ENCODE measurements around the gene PIK3CD.
A peak's percentile ranks its signal among the peaks of the same experiment; 100 is the strongest.

The PIK3CD gene

DNA sequence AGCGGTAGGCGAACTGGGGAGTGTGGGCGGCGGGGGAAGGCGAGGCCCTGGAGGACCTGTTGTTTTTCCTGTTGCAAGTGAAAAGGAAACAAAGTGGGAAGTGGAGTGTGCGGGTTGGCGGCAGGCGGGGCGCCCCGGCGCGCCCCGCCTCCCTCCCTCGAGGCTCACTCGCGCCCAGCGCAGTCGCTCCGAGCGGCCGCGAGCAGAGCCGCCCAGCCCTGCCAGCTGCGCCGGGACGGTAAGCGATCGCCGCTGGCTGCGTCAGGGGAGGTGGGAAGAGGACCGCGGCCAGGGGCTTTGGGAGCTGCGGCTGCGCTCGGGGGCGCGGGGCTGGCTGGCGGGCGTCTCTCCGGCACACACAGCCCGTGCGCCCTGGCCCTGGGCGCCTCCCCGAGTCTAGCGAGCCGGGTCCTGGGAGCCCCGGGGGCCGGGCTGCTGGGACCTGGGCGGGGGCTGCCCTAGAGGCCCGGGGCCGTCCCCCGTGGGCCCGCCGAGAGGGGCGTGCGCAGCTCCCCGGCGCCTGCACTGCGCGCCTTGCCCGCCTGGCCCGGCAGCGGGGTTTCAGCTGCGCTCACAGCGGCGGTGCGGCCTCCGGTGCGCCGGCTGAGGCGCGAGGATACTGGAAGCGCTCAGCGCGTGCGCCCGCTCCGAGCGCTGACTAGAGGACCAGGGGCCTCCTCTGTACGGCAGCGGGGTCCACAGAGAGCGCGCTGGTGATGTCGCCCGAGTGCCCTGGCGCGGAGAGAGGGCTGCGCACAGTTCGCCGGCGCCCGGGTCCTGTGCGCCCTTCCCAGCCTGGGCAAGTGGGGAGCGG is at the start of gene PIK3CD:
TSS of gene PIK3CD (plus strand) at position 167 of the 814 bp plus-strand sequence. CDS start 58,725 bp downstream, outside the sequence.
- no peak for DNase-seq (ENCODE audit: low read depth)

DNA sequence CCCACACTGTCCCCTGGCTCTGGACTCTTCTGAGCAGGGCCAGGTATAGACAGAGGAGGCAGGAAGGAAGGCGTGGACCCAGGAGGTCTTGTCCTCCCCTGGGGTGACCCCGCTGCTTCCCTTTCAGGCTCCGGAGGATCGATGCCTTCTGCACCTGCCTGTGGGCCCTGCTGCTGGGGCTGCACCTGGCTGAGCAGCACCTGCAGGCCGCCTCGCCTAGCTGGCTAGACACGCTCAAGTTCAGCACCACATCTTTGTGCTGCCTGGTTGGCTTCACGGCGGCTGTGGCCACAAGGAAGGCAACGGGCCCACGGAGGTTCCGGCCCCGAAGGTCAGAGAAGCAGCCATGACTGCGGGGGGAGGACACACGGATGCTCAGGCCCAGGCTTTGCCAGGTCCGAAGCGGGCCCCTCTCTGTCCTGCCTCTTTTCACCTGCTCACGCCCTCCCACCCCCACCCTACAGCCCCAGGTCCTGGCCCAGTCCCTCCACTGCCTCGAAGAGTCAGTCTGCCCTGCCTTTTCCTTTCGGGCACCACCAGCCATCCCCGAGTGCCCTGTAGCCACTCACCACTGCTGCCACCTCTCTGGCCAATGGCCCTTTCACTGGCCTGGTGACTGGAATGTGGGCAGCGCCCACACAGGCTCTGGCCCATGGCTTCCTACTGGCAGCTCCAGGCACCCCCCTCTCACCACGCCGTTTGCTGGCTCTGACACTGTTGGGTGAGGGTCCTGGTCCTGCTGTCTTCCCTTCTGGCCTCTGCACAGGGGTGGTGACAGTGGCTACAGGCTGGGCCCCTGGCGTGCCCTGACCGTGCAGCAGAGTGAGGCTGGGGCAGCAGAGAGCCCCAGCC is 49.4 kb upstream of the PIK3CD start:
- no peak for DNase-seq (ENCODE audit: low read depth)

DNA sequence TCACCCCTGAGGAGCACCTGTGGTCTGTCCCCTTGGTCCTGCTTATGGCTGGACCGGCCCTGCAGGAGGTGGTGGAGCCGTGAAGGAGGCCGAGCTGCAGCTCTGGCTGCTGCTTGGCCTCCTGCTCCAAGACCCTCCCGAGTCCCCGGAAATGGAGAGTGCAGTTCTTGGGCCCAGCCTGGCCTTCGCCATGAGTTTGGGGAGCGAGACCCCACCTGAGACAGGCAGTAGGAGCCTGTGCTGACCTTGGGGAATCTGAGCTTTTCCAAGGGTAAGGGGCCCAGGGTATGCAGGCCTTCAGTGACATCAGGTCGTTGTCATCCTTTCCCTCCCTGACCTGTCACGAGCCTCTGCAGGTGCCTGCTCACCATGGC is 48.8 kb upstream of the PIK3CD start:
- DNase-seq (ENCODE audit: low read depth) = no peak

DNA sequence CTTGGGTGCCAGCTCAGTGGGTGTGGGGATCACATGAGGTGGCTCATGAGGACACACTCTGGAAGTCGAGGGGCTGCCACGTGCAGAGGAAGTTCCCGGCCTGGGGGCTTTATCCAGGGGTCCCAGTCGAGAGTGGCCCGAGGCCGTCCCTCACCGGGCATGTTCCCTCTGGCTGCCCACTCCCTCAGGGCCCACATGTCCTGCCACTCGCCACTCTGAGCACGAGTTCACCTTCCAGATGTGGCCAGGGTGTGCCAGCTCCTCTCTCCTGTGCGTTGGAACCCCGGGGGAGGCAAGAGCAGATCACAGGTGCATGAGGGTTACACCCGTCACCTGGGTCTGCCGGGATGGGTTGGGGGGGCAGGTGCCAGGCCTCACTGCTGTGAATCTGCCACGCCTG is 48.2 kb upstream of the PIK3CD start:
- no peak for DNase-seq (ENCODE audit: low read depth)

DNA sequence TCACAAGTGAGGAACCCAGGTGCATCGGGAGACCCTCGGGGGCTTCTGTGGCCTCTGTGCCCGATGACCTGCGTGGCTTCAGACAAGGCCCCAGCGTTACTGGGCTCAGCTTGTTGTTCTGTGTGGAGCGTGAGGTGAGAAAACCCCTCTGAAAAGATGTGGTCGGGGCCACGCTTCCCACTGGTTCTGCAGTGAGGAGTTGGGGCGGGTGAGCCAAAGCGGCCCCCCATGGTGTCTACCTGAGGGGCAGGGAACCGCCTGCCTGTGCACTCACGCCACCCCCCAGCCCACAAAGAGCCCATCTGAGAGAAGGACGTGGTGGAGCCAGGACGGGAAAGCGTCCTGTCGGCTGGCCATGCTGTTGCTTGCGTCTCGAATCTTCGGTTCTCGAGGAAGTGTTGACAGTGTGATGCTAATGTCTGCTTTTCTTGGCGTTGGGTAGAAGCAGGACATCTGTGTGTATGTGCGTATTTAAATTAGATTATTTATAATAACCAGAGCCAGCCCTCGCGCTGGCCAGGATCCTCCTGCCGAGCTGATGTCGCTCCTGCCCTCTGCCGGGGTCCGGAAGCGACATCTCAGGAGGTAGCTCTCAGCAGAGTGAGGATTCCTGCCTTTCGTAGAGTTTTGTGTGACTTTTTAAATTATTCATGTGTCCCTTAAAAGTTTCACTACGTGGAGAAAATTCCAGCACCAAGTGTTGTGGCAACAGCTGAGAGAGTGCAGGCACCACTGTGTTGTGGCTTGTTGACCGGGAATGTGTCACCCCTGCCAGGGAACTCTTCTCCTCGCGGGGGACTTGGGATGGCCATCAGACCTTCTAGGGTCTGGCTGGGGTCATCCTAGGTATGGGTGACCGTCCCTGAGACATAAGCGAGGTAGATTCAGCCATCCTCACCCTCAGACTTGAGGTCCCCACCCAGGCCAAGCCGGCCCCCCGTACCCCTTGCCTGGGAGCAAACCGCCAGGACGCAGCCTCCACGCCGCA is 47.5 kb upstream of the PIK3CD start:
- no peak for DNase-seq (ENCODE audit: low read depth)

DNA sequence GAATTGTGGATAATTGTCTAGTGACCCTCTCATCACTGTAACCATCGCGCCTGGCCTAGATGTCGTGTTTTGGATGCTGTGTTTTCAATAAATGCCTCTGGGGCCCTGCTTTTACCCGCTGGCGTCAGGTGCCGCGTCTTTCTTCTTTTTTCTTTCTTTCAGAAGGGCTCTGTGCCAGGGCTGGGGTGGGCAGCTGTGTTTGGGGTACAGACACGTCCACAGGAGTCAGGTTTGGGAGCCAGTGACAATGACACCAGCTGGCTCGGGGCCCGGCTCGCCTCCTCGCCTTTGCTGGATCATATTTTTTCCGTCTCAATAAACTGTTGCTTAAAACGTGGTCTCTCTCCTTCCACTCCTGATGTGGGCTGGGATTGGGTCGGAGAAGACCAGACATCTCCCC is 46.7 kb upstream of the PIK3CD start:
- DNase-seq (ENCODE audit: low read depth) = no peak

DNA sequence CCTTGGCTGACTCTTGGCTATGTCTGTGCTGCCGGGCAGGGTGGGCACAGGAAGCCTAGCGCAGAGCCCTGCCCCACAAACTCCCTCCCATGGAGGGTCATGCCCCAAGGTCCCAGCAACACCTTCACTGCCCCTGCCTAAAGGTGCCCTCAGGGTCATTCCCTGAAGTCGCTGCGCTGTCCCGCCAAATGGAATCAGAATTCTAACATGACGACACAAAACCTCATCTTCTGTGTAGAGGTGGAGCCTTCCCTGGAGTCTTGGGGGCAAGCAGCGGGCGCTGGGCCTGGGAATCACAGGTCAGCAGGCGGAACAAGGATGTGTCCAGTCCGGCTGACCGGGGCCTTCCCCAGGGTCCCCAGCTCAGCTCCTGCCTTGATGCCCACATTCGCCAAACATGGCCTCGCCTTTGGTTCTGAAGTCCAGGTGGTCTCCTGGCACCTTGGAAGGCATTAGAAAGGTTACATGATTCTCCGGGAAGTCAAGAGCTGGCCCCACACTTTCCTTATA is 45.5 kb upstream of the PIK3CD start:
- no peak for DNase-seq (ENCODE audit: low read depth)

DNA sequence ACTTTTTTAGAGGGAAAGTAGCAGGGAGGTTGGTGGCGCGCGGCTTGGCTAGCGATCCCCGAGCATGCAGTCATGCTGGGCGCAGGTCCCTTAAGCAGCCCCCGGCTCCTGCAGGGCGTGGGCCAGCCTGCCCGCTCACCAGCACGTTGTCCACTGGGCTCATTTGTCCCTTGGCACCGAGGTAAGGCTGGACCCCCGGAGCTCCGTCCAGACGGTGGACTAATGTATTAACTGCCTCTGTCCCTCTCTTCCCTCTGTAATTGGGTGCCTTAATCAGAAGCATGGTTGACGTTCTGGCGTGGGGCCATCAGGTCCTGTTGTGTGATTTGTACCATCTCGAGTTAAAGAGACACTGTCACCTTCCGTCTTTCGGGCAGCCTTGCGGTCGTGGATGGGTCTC is 45.1 kb upstream of the PIK3CD start:
- no peak for DNase-seq (ENCODE audit: low read depth)

DNA sequence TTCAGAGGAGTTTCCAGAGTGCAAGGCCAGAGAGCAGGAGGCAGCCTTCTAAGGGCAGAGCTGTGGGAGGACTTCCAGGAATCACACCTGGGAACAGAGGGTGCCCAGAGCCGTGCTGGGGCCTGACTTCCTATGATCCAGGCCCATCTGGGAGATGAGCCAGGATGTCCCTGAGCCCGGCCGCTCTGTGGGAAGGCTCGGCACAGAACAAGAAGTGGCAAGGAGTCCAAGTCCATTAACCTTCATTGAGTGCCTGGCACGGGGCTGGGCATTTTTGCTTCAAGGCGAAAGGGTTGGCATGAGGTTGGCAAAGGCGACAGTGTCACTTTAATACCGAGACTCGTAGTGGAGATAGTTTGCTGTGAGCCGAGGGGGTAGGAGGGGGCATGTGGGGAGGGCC is 44.6 kb upstream of the PIK3CD start:
- DNase-seq (ENCODE audit: low read depth) = no peak

DNA sequence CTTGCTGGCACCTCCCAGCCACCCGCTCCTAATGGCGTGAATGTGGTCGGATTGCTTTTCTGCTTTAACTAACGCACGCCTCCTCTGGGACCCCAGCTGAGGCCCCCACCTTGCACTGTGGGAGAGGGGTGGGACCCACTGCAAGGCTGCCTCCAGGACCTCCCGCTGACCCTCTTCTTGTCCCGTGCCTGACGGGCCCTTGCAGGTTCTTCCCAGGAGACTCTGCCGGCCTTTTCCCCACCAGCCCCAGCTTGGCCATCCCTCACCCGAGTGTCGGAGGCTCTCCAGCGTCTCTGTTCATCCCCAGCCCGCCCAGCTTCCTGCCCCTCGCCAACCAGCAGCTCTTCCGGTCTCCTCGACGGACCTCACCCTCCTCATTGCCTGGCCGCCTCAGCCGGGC is 44.2 kb upstream of the PIK3CD start:
- no peak for DNase-seq (ENCODE audit: low read depth)

DNA sequence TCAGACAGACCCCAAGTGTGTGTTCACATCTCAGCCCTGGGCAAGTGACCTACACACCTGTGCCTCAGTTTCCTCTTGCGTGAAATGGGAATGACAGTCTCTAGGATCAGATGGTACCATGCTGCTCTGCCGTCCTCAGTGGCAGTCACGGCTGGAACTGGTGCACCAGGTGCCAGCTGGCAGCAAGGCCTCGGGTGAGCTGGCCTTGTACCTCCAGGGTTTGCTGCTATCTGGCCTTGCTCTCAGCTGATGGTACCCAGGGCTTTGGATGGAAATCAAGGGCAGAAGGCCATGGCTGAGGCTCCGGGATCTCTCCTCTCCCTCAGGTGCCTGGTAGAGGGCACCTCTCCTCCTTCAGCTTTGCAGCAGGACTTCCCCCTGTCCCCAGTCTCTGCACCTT is 41.5 kb upstream of the PIK3CD start:
- DNase-seq (ENCODE audit: low read depth) = no peak

DNA sequence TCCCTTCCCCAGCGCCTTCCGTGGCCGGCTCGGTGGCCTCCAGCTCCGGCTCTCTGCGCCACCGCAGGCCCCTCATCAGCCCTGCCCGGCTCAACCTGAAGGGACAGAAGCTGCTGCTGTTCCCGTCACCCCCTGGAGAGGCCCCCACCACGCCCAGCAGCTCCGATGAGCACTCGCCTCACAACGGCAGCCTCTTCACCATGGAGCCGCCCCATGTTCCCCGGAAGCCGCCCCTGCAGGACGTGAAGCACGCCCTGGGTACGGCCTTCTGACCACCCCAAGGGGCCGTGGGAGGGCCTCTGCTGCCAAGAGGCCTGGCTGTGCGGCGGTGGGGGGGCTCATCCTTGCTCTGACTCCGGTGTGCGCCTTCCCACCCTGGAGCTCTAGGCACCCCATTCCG is 41.0 kb upstream of the PIK3CD start:
- no peak for DNase-seq (ENCODE audit: low read depth)

DNA sequence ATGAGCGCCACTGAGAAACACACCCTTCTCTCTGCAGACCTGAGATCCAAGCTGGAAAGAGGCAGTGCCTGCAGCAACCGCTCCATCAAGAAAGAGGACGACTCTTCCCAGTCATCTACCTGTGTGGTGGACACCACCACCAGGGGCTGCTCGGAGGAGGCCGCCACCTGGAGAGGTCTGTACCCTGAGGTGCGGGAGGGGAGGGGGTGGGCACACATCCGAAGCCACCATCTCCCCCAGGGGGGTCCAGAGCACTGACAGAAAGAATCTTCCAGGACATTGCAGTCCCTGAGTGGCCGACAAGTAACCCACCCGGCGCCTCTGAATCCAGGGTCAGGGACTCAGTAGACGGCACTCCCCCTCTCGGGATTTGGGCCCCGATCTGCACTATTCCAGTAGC is 39.8 kb upstream of the PIK3CD start:
- no peak for DNase-seq (ENCODE audit: low read depth)

DNA sequence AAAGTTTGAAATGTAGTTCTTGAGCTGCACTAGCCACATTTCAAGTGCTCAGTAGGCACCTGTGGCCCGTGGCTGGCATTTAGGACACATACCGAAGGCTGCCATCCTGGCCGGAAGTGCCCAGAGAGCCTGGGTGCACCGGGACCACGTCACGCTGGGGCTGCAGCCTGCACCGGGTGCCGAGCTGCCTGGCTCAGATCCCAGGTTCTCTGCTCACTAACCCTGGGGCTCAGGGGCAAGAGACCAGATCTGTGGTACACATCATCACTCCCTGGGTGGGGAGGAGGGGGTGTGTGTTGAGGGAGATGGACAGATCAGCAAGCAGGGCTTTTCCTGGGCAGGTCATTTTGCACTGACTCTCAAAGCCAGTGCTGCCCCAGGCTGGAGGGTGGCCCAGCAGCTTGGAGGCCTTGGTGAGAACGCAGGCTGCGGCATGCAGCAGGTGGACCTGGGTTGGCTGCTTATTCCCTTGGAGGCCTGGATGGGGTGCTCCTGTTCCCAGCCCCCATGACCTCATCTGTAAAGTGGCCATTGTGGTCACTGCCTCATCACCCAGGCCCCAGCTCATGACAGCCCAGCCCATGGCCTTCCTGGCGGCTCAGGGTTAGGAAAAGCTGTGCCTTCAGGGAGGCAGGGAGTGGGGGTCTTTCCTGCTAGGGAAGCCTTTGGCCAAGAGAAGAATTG is 39.2 kb upstream of the PIK3CD start:
- no peak for DNase-seq (ENCODE audit: low read depth)

DNA sequence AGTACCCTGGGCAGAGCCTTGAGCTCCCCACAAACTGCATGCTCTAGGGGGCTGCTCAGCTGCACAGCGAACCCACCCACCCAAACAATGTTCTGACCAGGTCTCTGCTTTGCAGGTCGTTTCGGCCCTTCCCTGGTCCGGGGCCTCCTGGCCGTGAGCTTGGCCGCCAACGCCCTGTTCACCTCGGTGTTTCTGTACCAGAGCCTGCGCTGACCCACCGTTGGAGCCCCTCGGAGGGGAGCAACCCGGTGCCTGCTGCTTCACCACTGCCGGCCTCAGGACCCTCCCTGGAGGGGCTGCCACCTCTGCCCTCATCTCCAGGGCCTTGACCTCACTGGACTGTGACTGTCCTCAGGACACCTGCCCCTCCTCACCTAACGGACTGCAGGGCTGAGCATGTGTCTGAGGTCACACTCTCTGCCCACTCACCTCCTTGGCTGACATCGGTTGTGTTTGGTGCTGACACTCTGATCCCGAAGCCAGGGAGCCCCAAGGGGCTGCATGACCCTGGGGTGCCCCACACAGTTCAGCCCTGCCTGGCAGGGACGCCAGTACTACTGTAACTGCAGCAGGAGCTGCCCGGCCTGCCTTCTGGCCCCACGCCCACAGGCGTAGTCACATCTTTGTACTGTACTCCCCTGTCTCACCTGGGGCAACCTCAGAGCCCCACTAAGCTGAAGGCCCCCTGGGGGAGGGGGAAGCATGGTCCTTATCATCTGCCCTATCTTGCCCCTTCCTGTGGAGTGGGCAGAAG is 38.5 kb upstream of the PIK3CD start:
- no peak for DNase-seq (ENCODE audit: low read depth)

DNA sequence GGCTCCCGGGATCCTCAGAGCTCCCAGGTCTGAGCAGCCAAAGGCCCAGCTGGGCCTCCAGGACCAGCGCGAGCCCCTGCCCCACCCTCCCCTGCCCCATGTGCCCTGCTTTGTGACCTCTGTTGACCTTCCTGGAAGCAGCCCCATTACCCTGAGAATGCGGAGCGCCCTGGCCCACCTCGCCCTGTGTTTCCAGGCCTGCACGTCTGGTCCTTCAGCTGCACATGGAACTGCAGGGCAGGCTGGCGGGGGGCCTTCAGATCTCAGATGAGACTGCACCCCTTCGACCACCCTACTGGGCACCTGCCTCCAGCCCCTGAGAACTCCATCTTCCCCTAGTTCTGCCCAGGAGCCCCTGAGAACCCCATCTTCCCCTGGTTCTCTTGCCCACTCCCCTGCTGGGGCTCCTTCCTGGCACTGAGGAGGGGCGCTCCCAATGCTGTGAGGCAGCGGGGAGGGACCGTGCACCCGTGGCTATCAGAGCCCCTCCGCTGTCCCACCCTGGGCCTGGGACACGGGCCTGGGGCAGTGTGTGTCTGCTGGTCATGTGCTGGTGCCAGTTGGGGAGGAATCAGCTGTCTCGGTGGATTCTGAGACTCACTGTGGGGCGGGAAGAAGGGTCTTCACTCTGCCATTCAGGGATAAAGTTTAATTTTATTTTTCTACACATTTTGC is 37.8 kb upstream of the PIK3CD start:
- no peak for DNase-seq (ENCODE audit: low read depth)

DNA sequence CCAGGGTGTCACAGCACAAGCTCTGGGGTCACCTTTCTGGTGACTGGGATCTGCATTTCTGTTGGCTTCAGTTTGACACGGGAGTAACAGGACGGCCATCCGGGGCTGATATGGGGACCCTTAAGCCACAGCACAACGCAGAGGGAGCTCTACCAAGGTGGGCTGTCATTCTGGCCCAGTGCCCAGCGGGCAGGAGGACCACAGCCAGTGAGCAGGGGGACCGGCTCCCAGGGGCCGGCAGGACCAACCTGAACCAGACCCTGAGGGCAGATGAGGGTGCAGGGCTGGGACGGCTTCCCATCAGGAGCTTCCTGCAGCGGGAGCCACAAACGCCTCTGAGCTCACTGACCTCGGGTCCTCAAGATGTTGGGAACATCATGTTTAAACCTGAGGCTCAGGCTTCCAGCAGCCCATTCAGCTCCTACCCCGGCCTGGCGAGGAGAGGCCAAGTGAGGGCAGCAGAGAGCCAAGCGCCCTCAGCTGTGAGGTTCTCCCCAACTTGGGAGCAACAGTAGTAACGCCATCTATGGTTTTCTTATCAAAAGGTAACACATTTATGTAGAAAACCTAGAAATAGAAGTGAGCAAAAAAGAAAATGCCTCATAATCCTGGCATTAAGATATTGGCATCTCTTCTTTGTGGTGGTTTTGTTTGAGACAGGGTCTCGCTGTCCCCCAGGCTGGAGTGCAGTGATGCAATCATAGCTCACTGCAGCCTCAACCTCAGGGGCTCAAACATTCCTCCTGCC is 36.0 kb upstream of the PIK3CD start:
- peak; percentile 15 for DNase-seq (ENCODE audit: low read depth)

DNA sequence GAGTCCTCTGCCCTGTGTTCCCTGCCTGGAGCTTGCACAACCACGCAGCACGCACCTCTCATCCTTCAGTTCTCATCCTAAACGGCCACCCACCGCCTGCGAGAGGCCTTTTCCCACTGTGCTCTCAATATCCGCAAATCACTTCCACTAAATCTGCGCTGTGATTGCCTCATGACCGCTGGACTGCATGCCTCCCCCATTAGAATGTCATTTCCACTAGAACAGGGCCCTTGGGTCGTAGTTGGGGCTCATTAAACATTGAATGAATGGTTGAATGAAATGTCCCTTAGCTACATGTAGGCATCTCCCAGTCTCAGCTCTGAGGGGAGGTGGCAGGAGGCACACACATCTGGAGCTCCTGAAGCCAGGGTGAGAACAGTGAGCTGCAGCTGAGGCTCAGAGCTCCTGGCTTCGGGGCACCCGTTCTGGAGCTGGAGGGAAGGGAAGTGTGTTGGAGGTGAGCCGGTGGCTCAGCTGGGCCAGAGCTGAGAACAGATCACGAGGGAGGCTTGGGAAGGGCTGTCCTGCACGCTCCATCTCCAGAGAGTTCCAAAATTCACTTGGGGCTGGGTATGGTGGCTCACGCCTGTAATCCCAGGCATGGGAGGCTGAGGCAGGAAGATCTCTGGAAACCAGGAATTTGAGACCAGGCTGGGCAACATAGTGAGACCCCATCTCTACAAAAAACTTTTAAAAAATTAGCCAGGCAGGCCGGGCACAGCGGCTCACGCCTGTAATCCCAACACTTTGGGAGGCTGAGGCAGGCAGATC is 32.4 kb upstream of the PIK3CD start:
- DNase-seq (ENCODE audit: low read depth) = no peak

DNA sequence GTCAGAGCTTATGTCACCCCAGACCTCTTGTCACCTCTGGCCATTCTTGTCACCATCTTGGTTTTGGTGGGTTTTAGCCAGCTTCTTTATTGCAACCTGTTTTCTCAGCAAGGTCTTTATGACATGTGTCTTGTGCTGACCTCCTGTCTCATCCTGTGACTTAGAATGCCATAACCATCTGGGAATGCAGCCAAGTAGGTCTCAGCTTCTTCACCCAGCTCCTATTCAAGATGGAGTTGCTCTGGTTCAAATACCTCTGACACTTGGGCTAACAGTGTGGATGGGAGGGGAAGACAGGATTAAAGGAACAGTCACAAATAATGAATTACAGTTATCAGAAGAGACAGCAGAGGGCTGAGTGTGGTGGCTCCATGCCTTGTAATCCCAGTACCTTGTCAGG is 30.5 kb upstream of the PIK3CD start:
- DNase-seq (ENCODE audit: low read depth) = no peak

Data from stromal cell of bone marrow (primary cell).